Measurements from ENCODE around the gene FAM174C. TPM values are rescaled to one million over a fixed set of nuclear protein-coding genes. Genes with fewer than 3 reads are reported as not detected.

Gene FAM174C
- total RNA-seq, 4 donors from 2014 or later = 24.9 to 58.9 (median 43.6) TPM

GRCh38 chr19:1237027-1237659 is 38.2 kb upstream of the FAM174C start:
- DNase-seq (ENCODE audit: extremely low spot score) = no peak
- TF ChIP-seq POLR2AphosphoS5 (IDR thresholded peaks at IDR 0.05) (no peak), EP300 (IDR thresholded peaks at IDR 0.05) (no peak), CTCF (IDR thresholded peaks at IDR 0.05) (no peak), POLR2A (IDR thresholded peaks at IDR 0.05; ENCODE audit: low read depth) (no peak)
- H3K36me3 ChIP-seq = peaks cover 0 to 3% (median 0%) of the 10 kb centered on the region in 4 donors
- intact Hi-C loops (cut with DNase I) = no loop called here
- peak overlapping the region in 1 of 4 donors; percentile 57 for H3K27ac ChIP-seq (replicated peaks in 1 of 4)
- H3K27me3 ChIP-seq = peaks cover 0 to 14% (median 2%) of the 10 kb centered on the region in 4 donors
- H3K4me3 ChIP-seq = peak overlapping the region; percentile 60 to 62 (median 61)
- H3K9me3 ChIP-seq = no peaks in the 10 kb centered on the region
- WGBS = 0% methylated on average over 12 of the region's 60 CpGs
- H3K4me1 ChIP-seq = peaks cover 47 to 73% (median 64%) of the 10 kb centered on the region in 4 donors

GRCh38 chr19:1237754-1238368 is 37.5 kb upstream of the FAM174C start, which contains the start of gene CBARP:
Gene CBARP, minus strand, starts transcription at chr19:1238005. Its CDS starts 1,905 bp downstream, at chr19:1236100.
- WGBS = 0% methylated on average over 3 of the region's 87 CpGs
- Histone ChIP-seq H3K4me1 (peaks cover 47 to 73% (median 64%) of the 10 kb centered on the region in 4 donors), H3K4me3 (peak within 1 kb of the TSS; percentile 60 to 62 (median 61)), H3K9me3 (no peaks in the 10 kb centered on the region), H3K27me3 (peaks cover 0 to 14% (median 2%) of the 10 kb centered on the region in 4 donors), H3K36me3 (peaks cover 0 to 3% (median 0%) of the 10 kb centered on the region in 4 donors), H3K27ac (replicated peaks in 1 of 4) (peak within 1 kb of the TSS; percentile 91 to 100 (median 100))
- intact Hi-C loops (cut with DNase I) = no loop called here
- TF ChIP-seq POLR2AphosphoS5 (IDR thresholded peaks at IDR 0.05) (no peak), CTCF (IDR thresholded peaks at IDR 0.05) (no peak), EP300 (IDR thresholded peaks at IDR 0.05) (no peak), POLR2A (IDR thresholded peaks at IDR 0.05; ENCODE audit: low read depth) (no peak)
- no peak for DNase-seq (ENCODE audit: extremely low spot score)

GRCh38 chr19:1238369-1239303 is 36.7 kb upstream of the FAM174C start:
- Histone ChIP-seq H3K27me3 (peaks cover 0 to 14% (median 2%) of the 10 kb centered on the region in 4 donors), H3K36me3 (peaks cover 0 to 3% (median 0%) of the 10 kb centered on the region in 4 donors), H3K9me3 (no peaks in the 10 kb centered on the region), H3K27ac (replicated peaks in 1 of 4) (peak overlapping the region; percentile 91 to 100 (median 100)), H3K4me1 (peaks cover 47 to 73% (median 64%) of the 10 kb centered on the region in 4 donors), H3K4me3 (peak overlapping the region; percentile 60 to 62 (median 61))
- WGBS = 64% methylated on average over 27 of the region's 34 CpGs
- DNase-seq (ENCODE audit: extremely low spot score) = no peak
- intact Hi-C loops (cut with DNase I) = no loop called here
- TF ChIP-seq POLR2A (IDR thresholded peaks at IDR 0.05; ENCODE audit: low read depth) (no peak), POLR2AphosphoS5 (IDR thresholded peaks at IDR 0.05) (no peak)

- TF ChIP-seq POLR2AphosphoS5 (IDR thresholded peaks at IDR 0.05) (no peak), CTCF (IDR thresholded peaks at IDR 0.05) (no peak), POLR2A (IDR thresholded peaks at IDR 0.05; ENCODE audit: low read depth) (no peak), EP300 (IDR thresholded peaks at IDR 0.05) (no peak)
- H3K27me3 ChIP-seq = peaks cover 0 to 14% (median 2%) of the 10 kb centered on the region in 4 donors
- peaks cover 0 to 3% (median under 1%) of the 10 kb centered on the region in 4 donors for H3K36me3 ChIP-seq
- H3K4me1 ChIP-seq = peaks cover 54 to 79% (median 69%) of the 10 kb centered on the region in 4 donors
- intact Hi-C loops (cut with DNase I) = no loop called here
- H3K9me3 ChIP-seq = no peaks in the 10 kb centered on the region
- H3K27ac ChIP-seq (replicated peaks in 1 of 4) = peak overlapping the region; percentile 91 to 100 (median 100)
- DNase-seq (ENCODE audit: extremely low spot score) = no peak
- H3K4me3 ChIP-seq = no peak overlapping the region
- WGBS = 87% methylated on average over 10 of the region's 11 CpGs
Measured at GRCh38 chr19:1239420-1239795, 35.9 kb upstream of the FAM174C start.
